NCI-H446 treated with DMSO at 0.1 percent for 48 hours (cell line): Measurements from ENCODE around the gene DOK7.

Experiments used
- DNase-seq: peaks from one replicate; lab custom pipeline; 2025; lab: John Stamatoyannopoulos, UW

Gene DOK7

DNA sequence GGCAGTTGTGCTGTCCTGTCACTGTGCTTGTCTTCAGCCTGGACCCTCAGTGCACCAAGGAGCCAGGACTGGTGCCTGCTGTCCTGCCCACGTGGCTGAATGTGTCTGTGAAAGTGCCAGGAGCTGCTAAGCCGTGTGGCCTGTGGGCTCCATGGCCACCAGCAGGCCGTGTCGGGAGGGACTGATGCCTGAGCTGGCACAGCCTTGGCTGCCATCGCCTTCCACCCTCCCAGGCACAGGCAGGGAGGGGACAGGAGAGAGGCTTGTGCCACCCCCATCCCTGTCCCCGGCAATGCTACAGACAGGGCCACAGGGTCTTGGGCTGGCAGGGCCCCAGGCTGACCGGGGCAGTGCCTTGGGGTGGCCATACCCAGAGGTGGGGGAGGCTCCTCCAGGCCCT lies 24.8 kb downstream of the DOK7 start:
- no peak for DNase-seq

DNA sequence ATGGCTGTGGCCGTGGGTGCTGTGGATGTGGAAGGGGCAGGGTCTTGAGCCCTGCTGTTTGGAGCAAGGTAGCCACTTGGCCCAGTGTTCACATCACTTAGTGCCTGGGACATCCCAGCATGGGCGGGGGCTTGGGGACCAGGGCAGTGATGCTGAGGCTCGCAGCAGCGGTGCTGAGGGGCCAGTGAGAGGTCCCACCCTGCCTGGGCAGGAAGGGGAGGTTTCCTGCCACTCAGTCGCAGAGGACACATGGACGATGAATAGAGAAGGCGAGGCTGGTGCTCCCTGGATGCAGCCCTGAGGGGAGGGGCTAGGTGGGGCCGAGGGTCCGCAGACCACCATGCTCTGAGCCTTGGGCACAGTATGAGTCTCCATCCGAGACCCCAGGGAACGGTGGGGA lies 25.7 kb downstream of the DOK7 start:
- no peak for DNase-seq

DNA sequence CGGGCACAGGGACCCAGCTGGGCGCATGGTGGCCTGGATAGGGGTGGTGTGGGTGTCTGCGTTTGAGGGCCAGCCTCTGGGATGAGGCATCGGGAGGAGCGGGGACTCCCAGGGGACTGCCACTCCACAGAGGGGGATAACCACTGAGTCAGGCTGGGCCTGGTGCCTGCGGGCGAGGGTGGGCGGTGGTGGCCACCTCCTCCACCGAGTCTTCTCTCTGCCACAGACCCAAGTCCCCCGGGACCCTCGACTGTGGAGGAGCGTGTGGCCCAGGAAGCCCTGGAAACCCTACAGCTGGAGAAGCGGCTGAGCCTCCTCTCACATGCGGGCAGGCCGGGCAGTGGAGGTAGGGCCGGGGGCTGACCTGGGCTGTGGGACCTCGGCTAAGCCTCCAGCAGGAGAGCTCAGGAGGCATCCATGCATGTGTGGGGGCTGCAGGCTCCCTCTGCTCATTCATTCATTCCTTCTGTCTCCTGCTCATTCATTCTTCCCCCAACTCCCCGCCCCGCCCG lies 26.4 kb downstream of the DOK7 start:
- no peak for DNase-seq

DNA sequence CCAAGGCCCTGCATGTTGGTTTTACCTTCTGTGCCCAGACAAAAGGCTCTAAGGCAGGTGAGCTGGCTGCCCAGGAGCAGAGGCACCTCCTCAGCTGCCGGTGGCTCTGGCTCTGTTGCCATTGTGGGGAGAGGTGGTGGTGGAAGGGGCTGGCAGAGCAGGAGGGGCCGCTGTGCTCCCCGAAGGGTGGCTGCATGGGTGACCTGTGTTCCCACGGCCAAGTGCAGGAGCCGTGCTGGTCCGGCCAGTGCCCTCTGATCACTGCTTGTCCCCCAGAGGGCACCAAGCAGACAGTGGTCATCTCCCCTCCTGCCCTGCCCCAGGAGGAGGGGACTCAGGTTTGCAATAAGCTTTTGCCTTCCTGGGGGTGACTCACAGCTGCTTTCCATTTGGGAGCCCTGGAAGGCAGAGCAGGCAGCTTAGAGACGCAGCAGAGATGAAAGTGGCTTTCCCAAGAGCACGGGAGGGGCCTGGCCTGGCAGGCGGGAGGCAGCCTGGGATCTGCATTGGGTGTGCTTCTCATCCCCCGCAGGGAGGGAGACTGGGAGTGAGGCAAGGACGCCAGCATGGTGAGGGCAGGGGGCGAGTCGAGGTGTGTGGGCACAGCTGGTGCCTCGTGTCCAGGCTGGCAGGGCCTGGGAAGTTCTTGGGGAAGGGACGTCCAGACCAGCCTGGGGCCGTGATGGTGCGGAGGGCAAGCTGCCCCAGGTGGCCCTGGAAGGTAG lies 28.7 kb downstream of the DOK7 start:
- no peak for DNase-seq

DNA sequence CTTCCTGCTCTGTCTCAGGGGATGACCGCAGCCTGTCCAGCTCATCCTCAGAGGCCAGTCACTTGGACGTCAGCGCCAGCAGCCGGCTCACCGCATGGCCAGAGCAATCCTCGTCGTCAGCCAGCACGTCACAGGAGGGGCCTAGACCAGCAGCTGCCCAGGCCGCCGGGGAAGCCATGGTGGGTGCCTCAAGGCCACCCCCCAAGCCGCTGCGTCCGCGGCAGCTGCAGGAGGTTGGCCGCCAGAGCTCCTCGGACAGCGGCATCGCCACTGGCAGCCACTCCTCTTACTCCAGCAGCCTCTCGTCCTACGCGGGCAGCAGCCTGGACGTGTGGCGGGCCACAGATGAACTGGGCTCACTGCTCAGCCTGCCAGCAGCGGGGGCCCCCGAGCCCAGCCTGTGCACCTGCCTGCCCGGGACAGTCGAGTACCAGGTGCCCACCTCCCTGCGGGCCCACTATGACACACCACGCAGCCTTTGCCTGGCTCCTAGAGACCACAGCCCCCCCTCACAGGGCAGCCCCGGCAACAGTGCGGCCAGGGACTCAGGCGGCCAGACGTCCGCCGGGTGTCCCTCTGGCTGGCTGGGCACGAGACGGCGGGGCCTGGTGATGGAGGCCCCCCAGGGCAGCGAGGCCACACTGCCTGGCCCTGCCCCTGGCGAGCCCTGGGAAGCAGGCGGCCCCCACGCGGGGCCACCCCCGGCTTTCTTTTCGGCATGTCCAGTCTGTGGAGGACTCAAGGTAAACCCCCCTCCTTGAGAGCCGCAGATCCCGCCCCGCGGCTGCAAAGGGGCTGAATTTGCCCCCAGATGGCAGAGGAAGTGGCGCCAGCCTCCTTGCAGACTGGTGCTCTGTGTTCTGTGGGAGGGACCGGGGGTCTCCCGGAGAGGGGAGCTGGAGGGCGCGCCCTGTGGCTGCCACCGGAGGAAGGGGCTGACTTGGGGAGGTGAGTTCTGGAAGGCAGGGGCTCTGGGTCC lies 29.9 kb downstream of the DOK7 start:
- no peak for DNase-seq

DNA sequence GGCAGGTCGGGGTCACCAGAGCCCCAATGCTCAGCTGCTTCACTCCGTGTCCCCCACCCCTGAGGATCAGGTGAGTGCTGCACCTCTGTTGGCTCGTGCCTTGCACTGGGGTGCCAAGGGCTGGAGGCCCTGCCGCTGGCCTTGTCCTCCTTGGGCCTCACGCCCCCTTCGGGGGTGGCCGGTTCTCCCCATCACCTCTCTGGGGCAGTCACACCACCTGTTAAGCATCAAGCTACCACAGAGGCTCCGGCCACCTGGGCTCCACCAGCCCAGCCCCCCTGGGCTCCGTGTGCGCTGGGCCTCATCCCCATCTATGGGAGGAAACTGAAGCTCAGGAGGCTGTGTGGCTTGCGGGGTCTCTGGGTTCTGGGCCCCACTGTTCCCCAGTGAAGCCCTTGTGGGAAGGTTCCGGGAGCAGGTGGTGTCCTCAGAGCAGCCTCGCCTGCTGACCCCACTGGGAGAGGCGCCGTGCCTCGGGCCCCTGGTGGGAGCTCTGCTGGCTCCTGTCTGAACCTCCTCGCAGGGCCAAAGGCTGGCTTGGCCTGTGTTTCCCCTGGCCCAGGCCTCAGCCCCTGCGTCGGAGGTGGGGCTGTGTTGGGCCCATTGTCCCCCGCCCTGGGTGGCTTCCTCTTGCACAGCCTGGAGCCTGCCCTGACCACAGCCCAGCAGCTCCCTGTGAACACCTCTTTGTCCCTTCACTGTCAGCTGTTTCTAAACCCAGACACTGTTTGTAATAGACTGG lies 30.8 kb downstream of the DOK7 start:
- DNase-seq, result no peak

DNA sequence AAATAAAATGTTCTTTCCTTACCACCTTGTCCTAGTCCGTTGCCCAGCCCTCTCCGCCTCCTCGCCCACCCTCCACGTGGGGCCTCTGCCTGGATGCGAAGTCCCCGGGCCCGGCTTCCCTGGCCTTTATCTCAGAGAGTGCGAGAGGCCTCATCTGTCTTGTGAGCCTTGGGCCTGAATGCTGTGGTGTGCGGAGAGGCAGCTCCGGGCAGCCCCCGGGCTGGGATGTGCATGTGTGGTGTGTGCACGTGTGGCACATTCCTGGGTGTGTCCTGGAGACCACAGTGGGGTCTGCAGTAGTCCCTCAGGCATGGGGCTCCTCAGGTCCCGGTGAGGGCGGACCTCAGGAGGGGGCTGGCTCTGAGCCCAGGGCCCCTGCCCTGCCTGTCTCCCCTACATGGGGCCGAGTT lies 31.4 kb downstream of the DOK7 start:
- DNase-seq, result no peak

DNA sequence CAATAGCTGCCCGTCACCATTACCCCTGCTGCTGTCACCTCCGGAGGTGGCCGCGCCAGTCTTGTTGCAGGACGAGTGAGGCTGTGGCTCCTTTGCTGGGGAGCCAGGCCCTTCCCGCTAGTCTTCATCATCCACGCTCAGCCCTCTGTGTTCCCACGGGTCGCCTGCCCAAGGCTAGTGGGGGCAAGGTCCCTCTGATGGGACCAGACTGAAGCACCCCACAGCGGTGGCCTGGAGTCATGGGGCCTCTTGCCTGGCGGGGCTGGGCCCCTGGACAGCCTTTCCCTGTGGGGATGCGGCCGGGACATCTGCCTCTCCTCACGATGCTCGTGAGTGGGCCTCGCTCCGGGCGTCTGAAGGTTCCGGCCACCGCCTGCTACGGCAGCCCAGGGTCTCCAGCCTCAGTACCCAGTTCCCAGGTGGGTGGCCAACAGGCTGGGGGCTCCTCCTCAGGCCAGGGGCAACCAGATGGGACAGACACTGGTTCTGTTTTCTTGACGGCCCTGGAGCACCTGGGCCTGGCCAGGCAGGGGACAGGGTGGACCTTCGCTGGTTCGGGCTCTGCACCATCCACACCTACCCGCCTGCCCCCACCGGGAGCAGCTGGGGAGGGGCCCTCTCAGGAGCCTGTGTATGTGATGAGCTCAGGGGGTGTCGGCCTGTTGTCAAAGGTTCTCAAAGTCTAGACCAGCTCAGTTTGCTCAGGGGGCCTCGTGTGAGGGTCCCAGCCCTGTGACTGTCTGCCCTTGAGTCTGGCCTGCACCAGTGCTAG lies 32.3 kb downstream of the DOK7 start:
- no peak for DNase-seq

DNA sequence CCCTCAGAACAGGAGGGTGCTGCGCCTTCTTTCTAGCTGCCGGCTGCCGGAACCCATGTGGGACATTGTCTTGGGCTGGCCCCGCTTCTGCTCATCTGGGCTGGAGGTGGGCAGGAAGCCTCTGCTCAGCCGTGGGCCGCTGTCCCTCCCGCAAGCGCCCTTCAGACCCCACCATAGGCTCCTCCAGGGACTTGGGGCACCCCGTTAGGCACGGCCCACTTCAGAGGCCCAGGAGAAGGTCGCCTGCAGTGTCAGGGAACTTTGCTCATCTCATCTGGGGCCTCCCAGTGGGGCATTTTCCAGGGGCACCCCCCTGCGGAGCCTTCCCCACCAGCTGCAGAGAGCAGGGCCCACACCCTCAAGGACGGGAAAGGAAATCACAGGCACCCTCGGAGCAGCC lies 32.9 kb downstream of the DOK7 start:
- no peak for DNase-seq

DNA sequence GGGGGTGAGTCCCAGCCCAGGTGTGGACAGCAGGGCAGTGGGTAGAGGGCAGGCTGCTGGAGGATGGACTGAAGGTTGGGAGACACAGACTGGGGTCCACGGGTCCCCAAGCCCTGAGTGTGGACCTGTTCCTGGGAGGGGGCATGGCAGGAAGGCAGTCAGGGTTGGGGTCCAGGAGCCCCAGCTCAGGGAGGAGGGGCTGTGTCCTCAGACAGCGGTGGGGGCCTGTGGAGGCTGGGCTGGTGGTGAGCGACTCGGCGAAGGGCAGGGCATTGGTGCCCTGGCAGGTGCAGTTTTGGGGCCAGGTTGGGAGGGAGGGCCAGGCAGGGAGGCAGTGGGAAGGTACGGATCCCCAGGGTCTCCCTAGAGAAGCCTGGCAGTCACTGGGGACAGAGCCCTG lies 34.0 kb downstream of the DOK7 start:
- DNase-seq, result no peak

DNA sequence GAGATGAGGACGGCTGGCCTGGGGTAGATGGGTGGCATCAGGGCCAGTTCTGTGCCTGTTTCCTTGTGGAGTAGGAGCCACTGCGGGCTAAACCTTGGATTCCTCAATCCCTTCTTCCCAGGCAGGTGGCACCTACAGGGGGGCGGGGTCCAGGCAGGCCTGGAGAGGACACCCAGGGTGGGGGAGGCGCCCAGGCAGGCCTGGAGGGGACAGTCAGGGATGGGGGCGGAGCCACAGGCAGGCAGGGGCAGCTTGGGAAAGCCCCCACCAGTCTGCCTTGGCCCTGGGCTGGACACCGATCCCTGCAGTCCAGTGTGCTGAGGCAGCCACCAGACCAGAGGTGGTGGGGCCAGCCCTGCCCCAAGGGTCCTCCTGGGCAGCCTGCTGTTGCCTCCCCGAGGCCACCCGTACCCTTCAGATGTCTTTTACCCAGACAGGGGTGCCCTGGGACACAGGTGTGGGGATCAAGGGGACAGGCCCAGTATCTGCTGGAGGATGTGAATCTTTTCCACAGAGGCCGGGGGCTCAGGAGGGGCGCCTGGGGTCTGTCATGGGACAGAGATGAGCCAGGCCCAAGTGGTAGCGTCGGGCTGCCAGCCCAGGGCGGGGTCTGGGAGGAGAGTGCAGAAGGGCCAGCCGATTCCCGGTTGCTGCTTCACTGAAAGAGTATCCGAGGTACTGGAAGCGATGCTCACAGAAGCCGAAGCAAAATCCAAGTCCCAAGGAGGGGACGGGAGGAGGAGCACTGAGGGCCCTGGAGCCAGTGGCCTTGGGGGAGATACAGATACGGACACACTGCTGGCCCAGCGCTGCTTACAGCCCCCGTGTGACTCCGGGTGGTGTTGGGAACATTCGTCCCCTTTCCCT lies 34.6 kb downstream of the DOK7 start:
- DNase-seq, result no peak

DNA sequence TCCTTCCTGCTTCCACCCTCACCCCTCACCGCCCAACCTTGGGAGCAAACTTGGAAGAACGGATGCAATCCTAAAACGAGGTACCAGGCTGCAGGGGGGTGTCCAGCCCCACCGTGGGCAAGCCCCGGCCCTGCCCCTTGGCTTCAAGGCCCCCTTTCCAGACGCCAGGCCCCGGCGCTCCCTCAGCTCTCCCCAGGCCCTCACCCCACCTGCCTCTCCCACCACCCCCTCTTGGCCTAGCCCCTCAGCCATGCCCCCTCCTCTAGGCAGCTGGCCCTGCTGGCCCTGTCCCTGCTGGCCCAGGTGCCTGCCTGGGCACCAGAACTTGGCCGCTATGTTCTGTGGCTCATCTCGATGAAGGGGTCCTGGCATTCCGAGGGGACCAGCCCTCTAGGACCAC lies 35.3 kb downstream of the DOK7 start:
- no peak for DNase-seq

DNA sequence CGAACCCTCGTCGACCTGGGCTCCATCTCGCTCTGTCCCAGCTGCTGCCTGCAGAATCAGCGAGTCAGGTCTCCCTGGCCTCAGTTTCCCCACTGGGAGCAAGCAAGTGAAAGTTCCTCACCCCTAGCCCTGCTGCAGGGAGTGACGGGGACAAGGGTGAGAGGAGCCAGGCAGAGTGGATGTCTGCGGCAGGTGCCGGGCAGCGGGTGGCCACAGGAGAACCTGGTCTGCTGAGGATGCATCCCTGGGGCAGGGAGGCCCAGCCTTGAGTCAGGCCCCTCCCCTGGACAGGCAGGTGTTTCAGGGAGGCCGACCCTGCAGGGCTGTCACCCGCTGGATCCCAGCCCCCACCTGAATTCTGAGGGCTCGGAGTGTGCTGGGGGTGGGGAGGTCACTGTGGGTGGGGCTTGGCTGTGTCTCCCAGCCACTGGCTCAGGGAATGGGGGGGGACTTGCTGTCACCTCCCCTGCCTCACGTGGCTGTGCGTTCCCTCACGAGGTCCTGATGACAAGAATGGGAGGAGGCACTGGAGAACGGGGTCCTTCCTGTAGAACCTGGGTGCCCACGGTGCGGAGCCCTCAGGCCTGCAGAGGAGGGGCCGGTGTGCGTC lies 35.9 kb downstream of the DOK7 start:
- DNase-seq, result no peak

DNA sequence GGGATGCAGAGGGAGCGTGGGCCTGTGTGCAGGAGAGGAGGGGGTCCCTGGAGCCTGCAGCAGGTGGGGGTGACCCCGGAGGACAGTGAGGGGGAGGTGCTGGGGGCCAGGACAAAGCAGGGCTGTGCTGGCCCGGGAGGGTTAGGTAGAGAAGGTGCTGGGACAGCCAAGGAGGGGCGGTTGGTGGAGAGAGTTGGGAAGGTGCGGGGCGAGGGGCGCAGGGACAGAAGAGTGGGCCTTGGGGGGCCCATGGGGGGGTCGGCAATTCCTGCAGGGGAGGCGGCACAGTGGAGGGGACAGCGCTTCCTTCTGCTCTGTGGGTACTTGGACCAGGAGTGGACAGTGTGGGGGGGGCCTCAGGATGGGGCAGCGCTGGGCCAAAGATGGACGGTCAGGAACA lies 36.6 kb downstream of the DOK7 start:
- DNase-seq, result no peak

DNA sequence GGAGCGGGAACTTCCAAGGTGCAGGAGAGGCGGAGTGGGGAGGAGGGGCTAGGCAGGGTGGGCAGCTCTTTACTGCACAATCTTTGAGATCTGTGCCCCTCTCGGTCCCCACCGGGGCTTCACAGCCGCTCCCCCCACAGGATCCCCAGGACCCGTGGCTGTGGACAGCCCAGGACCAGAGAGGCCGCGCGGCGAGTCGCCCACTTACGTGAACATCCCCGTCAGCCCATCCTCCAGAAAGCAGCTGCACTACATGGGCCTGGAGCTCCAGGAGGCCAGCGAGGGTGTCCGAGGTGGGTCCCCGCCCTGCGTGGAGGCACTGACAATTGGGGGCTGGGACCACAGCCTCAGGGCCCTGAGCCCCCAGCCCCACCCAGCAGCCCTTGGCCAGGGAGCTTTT lies 37.0 kb downstream of the DOK7 start:
- DNase-seq, result no peak

DNA sequence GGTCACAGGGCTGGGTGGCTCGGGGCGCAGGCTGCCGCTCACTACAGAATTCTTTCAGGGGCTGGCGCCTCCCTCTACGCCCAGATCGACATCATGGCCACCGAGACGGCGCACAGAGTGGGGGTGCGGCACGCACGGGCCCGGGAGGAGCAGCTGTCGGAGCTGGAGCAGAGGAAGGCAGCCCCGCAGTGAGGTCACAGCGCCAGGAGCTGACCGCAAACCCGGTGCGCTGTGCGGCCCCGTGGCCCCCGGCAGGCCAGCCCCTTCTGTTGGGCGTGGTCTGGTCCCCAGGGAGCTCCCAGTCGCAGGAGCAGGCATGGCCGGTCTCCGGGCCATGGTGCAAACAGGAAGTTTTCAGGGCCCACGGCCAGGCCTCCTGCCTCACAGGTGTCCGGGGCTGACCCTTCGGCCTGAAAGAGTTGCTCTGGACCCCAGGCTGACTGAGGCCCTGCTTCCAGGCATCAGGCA lies 37.6 kb downstream of the DOK7 start:
- DNase-seq, result no peak

DNA sequence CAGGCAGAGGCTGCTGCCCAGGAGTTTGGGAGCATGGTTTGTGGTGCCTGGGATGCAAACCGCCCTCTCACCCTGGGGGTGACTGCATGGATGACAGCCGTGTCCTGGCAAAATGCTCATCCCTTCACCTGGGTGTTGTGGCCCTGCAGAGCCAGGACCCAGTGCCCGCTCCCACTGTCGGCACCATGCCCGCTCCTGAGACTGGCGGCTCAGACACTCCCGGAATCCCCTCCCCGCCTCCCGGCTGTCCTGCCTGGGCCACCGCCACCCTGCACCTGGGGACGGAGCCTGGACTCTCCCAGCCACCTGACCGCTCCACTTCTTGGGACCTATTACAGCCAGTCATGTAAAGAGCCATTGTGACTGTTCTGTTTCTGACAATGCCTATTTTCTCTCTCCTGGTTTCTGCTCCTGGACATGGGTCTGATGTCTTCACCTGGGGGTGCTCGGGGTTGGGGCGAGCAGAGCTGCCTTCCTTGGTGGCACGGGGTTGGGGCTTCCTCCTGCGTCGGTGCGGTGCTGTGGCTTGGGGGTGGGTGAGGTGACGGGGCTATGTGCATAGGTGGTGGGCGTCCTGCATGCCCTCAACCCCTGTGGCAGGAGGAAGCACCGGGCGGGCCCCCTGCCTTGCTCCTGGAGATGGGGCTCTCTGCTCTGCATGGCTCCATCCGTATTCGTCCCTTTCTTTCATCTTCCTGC lies 38.2 kb downstream of the DOK7 start:
- no peak for DNase-seq

DNA sequence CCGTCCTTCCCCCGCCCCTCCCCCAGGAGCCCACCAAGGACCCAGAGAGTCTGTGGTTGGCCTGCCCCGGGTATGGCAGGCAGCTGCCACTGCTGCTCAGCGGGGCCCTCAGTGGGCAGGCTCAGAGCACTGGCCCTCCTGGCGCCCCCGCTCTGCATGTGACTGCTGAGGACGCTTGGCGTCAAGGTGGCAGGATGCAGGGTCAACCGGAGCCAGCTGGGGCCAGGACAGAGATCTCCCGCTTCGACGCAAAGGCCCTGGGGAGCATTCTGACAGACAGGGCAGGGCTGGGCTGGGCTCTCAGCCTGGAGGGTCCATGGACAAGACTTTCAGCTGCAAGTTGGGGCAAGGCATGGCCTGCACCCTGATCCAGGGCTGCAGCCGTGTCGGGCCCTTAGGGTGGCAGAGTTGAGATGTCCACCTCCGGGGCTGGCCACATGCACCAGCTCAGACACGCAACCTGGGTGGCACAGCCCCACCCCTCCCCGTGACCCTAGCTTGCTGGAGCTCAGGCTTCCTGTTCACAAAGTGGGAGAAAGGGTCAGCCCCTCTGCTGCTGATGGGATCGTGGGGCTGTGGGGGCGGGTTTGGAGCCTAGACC lies 38.8 kb downstream of the DOK7 start:
- DNase-seq, result no peak
